TTC549 (cell line): ENCODE results near the gene SYP.
"Not testable (repeated sequence)": the region's sequence is repeated elsewhere in the genome, so short reads cannot be mapped to it uniquely, and the experiment has no call there.

Experiments
- FAIRE-seq: peaks from 2 replicates; lab custom pipeline; 2012; peaks lifted over from hg19 to GRCh38; lab: Jason Lieb, UNC

Gene SYP

GRCh38 chrX:49166914-49167739 lies 32.9 kb downstream of the SYP start:
- no peak for FAIRE-seq

- FAIRE-seq: no peak
These were observed 33.8 kb downstream of the SYP start for GRCh38 chrX:49165901-49166881.

- no peak for FAIRE-seq
These were observed 35.2 kb downstream of the SYP start for GRCh38 chrX:49164589-49165360.

- no peak for FAIRE-seq
These were observed 36.2 kb downstream of the SYP start for GRCh38 chrX:49163555-49164419.

GRCh38 chrX:49162620-49163019 lies 37.4 kb downstream of the SYP start, which contains the start of gene MAGIX:
Gene MAGIX, plus strand, starts transcription at chrX:49162758. Its CDS starts 132 bp downstream, at chrX:49162890.
- FAIRE-seq: no peak

GRCh38 chrX:49161632-49162031 lies 38.4 kb downstream of the SYP start:
- FAIRE-seq: no peak

GRCh38 chrX:49160908-49161307 lies 39.1 kb downstream of the SYP start:
- FAIRE-seq: no peak

GRCh38 chrX:49157194-49157593 lies 42.8 kb downstream of the SYP start:
- no peak for FAIRE-seq

GRCh38 chrX:49155900-49156837 lies 43.8 kb downstream of the SYP start:
- FAIRE-seq: no peak

GRCh38 chrX:49155243-49155899 lies 44.6 kb downstream of the SYP start:
- no peak for FAIRE-seq

- no peak for FAIRE-seq
These were observed 46.5 kb downstream of the SYP start for GRCh38 chrX:49153467-49153866.

- FAIRE-seq: not testable (repeated sequence)
These were observed 50.7 kb downstream of the SYP start for GRCh38 chrX:49149291-49149690.

- FAIRE-seq: not testable (repeated sequence)
These were observed 51.4 kb downstream of the SYP start for GRCh38 chrX:49148390-49149100.

- no peak for FAIRE-seq
These were observed 52.1 kb downstream of the SYP start for GRCh38 chrX:49147936-49148335.

- FAIRE-seq: no peak
These were observed 52.7 kb downstream of the SYP start for GRCh38 chrX:49147282-49147681.

- FAIRE-seq: not testable (repeated sequence)
These were observed 56.8 kb downstream of the SYP start for GRCh38 chrX:49143154-49143553.

GRCh38 chrX:49142264-49142663 lies 57.7 kb downstream of the SYP start:
- not testable (repeated sequence) for FAIRE-seq

- FAIRE-seq: no peak
These were observed 60.3 kb downstream of the SYP start for GRCh38 chrX:49139713-49140112.
